ENCODE results near the gene FBXO7.

FBXO7 gene

GRCh38 chr22:32522237-32522636, 47.6 kb downstream of the FBXO7 start:
- TF ChIP-seq CTCF (IDR thresholded peaks at IDR 0.05; ENCODE audit: borderline replicate concordance, extremely low read depth, low read length, poor library complexity, severe bottlenecking) (no peak), EZH2 (IDR thresholded peaks at IDR 0.05; ENCODE audit: borderline replicate concordance, low read depth, low read length, severe bottlenecking) (no peak)
- no peak overlapping the region for H3K4me2 ChIP-seq (ENCODE audit: insufficient read depth, low read length)
- H2AFZ ChIP-seq (ENCODE audit: low read depth, low read length): no peak overlapping the region
- no peaks in the 10 kb centered on the region for H3K79me2 ChIP-seq (ENCODE audit: insufficient read depth, low read length)
- H3K4me1 ChIP-seq (ENCODE audit: insufficient read depth, low read length): no peaks in the 10 kb centered on the region
- no peaks in the 10 kb centered on the region for H3K9me3 ChIP-seq (ENCODE audit: insufficient read depth, low read length, severe bottlenecking)
- H3K27me3 ChIP-seq (ENCODE audit: insufficient read depth, low read length, poor library complexity): no peaks in the 10 kb centered on the region
- no peak overlapping the region for H3K4me3 ChIP-seq (ENCODE audit: low read depth in 1 of 2, low read length in 2 of 2)
- DNase-seq: no peak
- no peak overlapping the region for H3K9ac ChIP-seq (ENCODE audit: low read depth, low read length)
- no peaks in the 10 kb centered on the region for H3K36me3 ChIP-seq (ENCODE audit: insufficient read depth, low read length)
- H4K20me1 ChIP-seq (ENCODE audit: insufficient read depth, low read length): no peaks in the 10 kb centered on the region
- no peak overlapping the region for H3K27ac ChIP-seq (ENCODE audit: low read length)
- ATAC-seq (ENCODE audit: insufficient read depth, low read depth): no peak

- Histone ChIP-seq H3K4me3 (ENCODE audit: low read depth in 1 of 2, low read length in 2 of 2) (no peak overlapping the region), H3K4me1 (ENCODE audit: insufficient read depth, low read length) (no peaks in the 10 kb centered on the region), H3K9ac (ENCODE audit: low read depth, low read length) (no peak overlapping the region), H3K27ac (ENCODE audit: low read length) (no peak overlapping the region), H3K27me3 (ENCODE audit: insufficient read depth, low read length, poor library complexity) (no peaks in the 10 kb centered on the region), H3K79me2 (ENCODE audit: insufficient read depth, low read length) (no peaks in the 10 kb centered on the region), H3K36me3 (ENCODE audit: insufficient read depth, low read length) (no peaks in the 10 kb centered on the region), H3K9me3 (ENCODE audit: insufficient read depth, low read length, severe bottlenecking) (no peaks in the 10 kb centered on the region), H4K20me1 (ENCODE audit: insufficient read depth, low read length) (no peaks in the 10 kb centered on the region), H2AFZ (ENCODE audit: low read depth, low read length) (no peak overlapping the region), H3K4me2 (ENCODE audit: insufficient read depth, low read length) (no peak overlapping the region)
- ATAC-seq (ENCODE audit: insufficient read depth, low read depth) (no peak), DNase-seq (no peak)
- no peak for TF ChIP-seq CTCF (IDR thresholded peaks at IDR 0.05; ENCODE audit: borderline replicate concordance, extremely low read depth, low read length, poor library complexity, severe bottlenecking)
- TF ChIP-seq EZH2 (IDR thresholded peaks at IDR 0.05; ENCODE audit: borderline replicate concordance, low read depth, low read length, severe bottlenecking): no peak
These were observed 53.1 kb downstream of the FBXO7 start for GRCh38 chr22:32527756-32528155.

GRCh38 chr22:32528316-32528715, 53.7 kb downstream of the FBXO7 start:
- Histone ChIP-seq H3K9me3 (ENCODE audit: insufficient read depth, low read length, severe bottlenecking) (no peaks in the 10 kb centered on the region), H3K4me2 (ENCODE audit: insufficient read depth, low read length) (no peak overlapping the region), H3K9ac (ENCODE audit: low read depth, low read length) (no peak overlapping the region), H2AFZ (ENCODE audit: low read depth, low read length) (no peak overlapping the region), H3K27me3 (ENCODE audit: insufficient read depth, low read length, poor library complexity) (no peaks in the 10 kb centered on the region), H3K27ac (ENCODE audit: low read length) (no peak overlapping the region), H3K79me2 (ENCODE audit: insufficient read depth, low read length) (no peaks in the 10 kb centered on the region), H3K36me3 (ENCODE audit: insufficient read depth, low read length) (no peaks in the 10 kb centered on the region), H4K20me1 (ENCODE audit: insufficient read depth, low read length) (no peaks in the 10 kb centered on the region), H3K4me1 (ENCODE audit: insufficient read depth, low read length) (no peaks in the 10 kb centered on the region), H3K4me3 (ENCODE audit: low read depth in 1 of 2, low read length in 2 of 2) (no peak overlapping the region)
- no peak for DNase-seq
- TF ChIP-seq CTCF (IDR thresholded peaks at IDR 0.05; ENCODE audit: borderline replicate concordance, extremely low read depth, low read length, poor library complexity, severe bottlenecking): no peak
- no peak for TF ChIP-seq EZH2 (IDR thresholded peaks at IDR 0.05; ENCODE audit: borderline replicate concordance, low read depth, low read length, severe bottlenecking)
- ATAC-seq (ENCODE audit: insufficient read depth, low read depth): no peak
